Upper lobe of right lung (tissue), 1 donor: Measurements from ENCODE around the gene ATAD3B. TPM values are rescaled to one million over a fixed set of nuclear protein-coding genes. Genes with fewer than 3 reads are reported as not detected.
"Not testable (repeated sequence)": the region's sequence is repeated elsewhere in the genome, so short reads cannot be mapped to it uniquely, and the experiment has no call there.

Experiments used
- ATAC-seq: fragments of 200-7000 bp; cut with Tn5 transposase; one replicate; pipeline ENCODE4 v1.9.1; 2020; ENCODE audit warnings: mild to moderate bottlenecking, moderate library complexity
- DNase-seq: peaks from one replicate; pipeline ENCODE4 v3.0.0-alpha.2; 2020
- H3K27ac ChIP-seq: fragments of 200-600 bp; one replicate; pipeline ENCODE4 v1.8.0; 2022
- H3K27me3 ChIP-seq: fragments of 200-600 bp; one replicate; pipeline ENCODE4 v1.8.0; 2022; ENCODE audit warnings: mild to moderate bottlenecking
- H3K36me3 ChIP-seq: fragments of 200-600 bp; one replicate; pipeline ENCODE4 v1.8.0; 2022
- H3K4me1 ChIP-seq: fragments of 200-600 bp; one replicate; pipeline ENCODE4 v1.8.0; 2022
- H3K4me3 ChIP-seq: fragments of 200-600 bp; one replicate; pipeline ENCODE4 v1.8.0; 2022; ENCODE audit warnings: mild to moderate bottlenecking
- H3K9me3 ChIP-seq: fragments of 200-600 bp; one replicate; pipeline ENCODE4 v1.8.0; 2022
- intact Hi-C: fragments of 100-400 bp; cut with DNase I; formaldehyde crosslinking; loops from one replicate; pipeline ENCODE4 v1.11.0; 2022
- total RNA-seq: library from RNA; stranded (reverse); fragmentation: NEBNext Ultra II Directional; extraction: Animal tissue kit (Norgen Biotek cat#: 25700); gene quantifications from one replicate; pipeline ENCODE4 v1.2.1, GENCODE V29; 2021
- TF ChIP-seq, protein P1 (sequence below): fragments of 200-600 bp; IDR thresholded peaks from one replicate; pipeline ENCODE4 v1.8.0; 2022; ENCODE audit warnings: antibody characterized with exemption
- donor health status: DM: no; HTN: yes; CAD: no; lungs with severe emphysema.

Gene ATAD3B
- total RNA-seq, 1 donor from 2014 or later, result 24.3 TPM

GRCh38 chr1:1455366-1455884, 16.1 kb upstream of the ATAD3B start:
- no peak for DNase-seq
- intact Hi-C loops, result no loop called here

DNA sequence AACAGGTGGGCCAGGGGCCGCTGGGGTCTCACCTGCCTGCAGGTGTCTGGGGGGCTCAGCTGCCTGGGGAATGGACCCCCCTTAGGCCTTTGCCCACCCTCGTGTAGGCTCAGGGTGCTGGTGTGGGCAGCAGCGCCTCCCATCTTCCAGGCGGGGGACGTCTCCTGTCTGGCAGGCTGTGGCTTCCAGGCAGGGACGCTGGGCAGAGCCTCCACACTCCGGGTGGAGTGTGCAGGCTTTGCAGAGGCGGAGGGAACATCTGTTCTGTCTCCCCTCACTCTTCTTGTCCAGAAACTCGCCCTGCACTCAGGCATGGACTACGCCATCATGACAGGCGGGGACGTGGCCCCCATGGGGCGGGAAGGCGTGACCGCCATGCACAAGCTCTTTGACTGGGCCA, 15.6 kb upstream of the ATAD3B start:
- ATAC-seq, H3K36me3 ChIP-seq, intact Hi-C loops, H3K9me3 ChIP-seq, H3K27me3 ChIP-seq, DNase-seq, H3K4me3 ChIP-seq, H3K27ac ChIP-seq, H3K4me1 ChIP-seq: not testable (repeated sequence)

More at GRCh38 chr1:1455366-1455884, 16.1 kb upstream of the ATAD3B start:
- no peak for ATAC-seq
- Histone ChIP-seq H3K36me3 (no peaks in the 10 kb centered on the region), H3K4me1 (no peaks in the 10 kb centered on the region), H3K27ac (no peak overlapping the region), H3K4me3 (no peak overlapping the region), H3K27me3 (no peaks in the 10 kb centered on the region), H3K9me3 (no peaks in the 10 kb centered on the region)
- TF ChIP-seq, protein P1, sequence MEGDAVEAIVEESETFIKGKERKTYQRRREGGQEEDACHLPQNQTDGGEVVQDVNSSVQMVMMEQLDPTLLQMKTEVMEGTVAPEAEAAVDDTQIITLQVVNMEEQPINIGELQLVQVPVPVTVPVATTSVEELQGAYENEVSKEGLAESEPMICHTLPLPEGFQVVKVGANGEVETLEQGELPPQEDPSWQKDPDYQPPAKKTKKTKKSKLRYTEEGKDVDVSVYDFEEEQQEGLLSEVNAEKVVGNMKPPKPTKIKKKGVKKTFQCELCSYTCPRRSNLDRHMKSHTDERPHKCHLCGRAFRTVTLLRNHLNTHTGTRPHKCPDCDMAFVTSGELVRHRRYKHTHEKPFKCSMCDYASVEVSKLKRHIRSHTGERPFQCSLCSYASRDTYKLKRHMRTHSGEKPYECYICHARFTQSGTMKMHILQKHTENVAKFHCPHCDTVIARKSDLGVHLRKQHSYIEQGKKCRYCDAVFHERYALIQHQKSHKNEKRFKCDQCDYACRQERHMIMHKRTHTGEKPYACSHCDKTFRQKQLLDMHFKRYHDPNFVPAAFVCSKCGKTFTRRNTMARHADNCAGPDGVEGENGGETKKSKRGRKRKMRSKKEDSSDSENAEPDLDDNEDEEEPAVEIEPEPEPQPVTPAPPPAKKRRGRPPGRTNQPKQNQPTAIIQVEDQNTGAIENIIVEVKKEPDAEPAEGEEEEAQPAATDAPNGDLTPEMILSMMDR, result no peak

DNA sequence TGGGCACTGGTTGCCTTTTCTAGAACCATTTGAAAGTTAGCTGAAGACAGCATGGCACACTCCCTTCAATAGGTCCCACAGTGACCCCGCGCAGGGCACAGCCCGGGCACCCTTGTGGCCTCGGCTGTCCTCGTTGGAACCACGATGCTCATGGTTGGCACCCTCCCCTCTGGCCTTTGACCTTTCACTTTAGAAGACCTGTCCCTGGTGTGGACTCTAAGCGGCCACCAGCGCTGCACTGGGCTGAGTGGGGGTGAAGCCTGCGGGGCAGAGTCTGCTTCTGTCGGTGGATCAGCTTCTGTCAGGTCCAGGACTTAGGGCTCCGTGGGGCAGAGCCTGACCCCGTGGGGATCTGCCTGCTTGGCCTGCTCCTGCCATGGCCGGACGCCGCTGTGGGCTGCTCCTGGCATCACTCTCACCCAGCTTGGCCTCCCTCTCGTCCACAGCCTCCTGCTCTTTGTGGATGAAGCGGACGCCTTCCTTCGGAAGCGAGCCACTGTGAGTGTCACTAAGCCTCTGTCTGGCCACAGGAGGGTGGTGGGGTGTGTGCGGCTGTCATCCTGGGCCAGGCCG, 14.8 kb upstream of the ATAD3B start:
- not testable (repeated sequence) for ATAC-seq

DNA sequence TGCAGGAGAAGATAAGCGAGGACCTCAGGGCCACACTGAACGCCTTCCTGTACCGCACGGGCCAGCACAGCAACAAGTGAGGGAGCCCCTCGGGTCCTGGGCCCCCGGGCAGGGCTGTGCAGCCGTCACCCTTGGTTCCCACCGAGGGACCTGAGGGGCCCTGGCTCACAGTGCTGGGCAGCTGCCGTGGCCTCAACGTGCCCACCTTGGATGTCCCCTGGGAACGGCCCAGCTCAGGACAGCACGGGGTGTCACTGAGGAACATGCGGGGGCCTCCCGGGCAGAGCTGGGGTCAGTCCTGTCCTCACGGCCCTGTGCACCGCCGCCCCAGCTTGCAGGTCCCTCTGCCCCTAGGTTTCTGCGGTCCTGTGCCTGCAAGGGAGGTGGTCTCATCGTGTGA, 12.4 kb upstream of the ATAD3B start:
- DNase-seq, ATAC-seq, H3K27me3 ChIP-seq, H3K9me3 ChIP-seq, H3K36me3 ChIP-seq, H3K4me1 ChIP-seq, intact Hi-C loops, H3K4me3 ChIP-seq, H3K27ac ChIP-seq: not testable (repeated sequence)

More for the DNA sequence above, 14.8 kb upstream of the ATAD3B start:
- H3K27me3 ChIP-seq, H3K36me3 ChIP-seq, H3K9me3 ChIP-seq, DNase-seq, H3K4me3 ChIP-seq, intact Hi-C loops, H3K27ac ChIP-seq, H3K4me1 ChIP-seq: not testable (repeated sequence)

GRCh38 chr1:1459711-1460110, 11.9 kb upstream of the ATAD3B start:
- H3K4me3 ChIP-seq, H3K36me3 ChIP-seq, ATAC-seq, H3K27me3 ChIP-seq, H3K27ac ChIP-seq, intact Hi-C loops, H3K9me3 ChIP-seq, DNase-seq, H3K4me1 ChIP-seq: not testable (repeated sequence)

GRCh38 chr1:1460540-1461130, 10.9 kb upstream of the ATAD3B start:
- DNase-seq, result no peak

DNA sequence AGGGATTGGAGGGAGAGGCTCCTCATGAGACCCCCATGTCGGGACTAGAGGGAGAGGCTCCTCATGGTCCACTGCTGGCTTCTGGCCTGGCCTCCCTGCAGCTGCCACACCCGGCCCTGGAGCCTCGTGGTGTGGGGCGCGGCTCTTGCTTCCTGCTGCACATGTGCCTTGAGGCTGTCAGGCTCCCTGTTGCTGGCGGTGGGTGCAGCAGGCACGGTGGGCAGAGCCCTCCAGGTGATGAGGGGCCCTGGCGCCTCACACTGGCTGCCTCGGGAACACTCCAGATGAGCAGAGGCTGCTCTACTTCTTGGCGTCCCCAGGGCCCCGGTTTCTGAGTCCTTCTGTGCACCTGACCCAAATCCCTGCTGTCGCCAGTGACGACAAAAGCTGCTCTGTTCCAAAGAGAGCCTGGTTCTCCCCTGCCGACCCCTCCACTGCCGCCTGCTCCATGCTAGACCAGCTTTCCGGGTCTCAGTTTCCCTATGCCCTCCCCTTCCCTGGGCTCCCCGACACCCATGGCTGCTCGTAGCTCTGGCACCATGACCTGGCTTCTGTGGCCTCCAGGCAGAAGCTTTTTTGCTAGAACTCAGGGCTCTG, 9.7 kb upstream of the ATAD3B start:
- Histone ChIP-seq H3K4me1 (peaks cover 4% of the 10 kb centered on the region), H3K36me3 (no peaks in the 10 kb centered on the region), H3K4me3 (peak overlapping the region; percentile 22), H3K9me3 (no peaks in the 10 kb centered on the region), H3K27ac (peak overlapping the region; percentile 60), H3K27me3 (no peaks in the 10 kb centered on the region)
- TF ChIP-seq, protein P1, result no peak
- DNase-seq (peak; percentile 73), ATAC-seq (peak; percentile 20)
- intact Hi-C loops, result no loop called here

More at GRCh38 chr1:1460540-1461130, 10.9 kb upstream of the ATAD3B start:
- no peaks in the 10 kb centered on the region for H3K36me3 ChIP-seq
- peaks cover 4% of the 10 kb centered on the region for H3K4me1 ChIP-seq
- intact Hi-C loops, result no loop called here
- H3K9me3 ChIP-seq, result no peaks in the 10 kb centered on the region
- no peak overlapping the region for H3K27ac ChIP-seq
- TF ChIP-seq, protein P1, result no peak
- no peak overlapping the region for H3K4me3 ChIP-seq
- H3K27me3 ChIP-seq, result no peaks in the 10 kb centered on the region
- no peak for ATAC-seq
